MCF 10A (cell line): Measurements from ENCODE around the gene CHST6. TPM values are rescaled to one million over a fixed set of nuclear protein-coding genes. Genes with fewer than 3 reads are reported as not detected.

Source experiments
- BruUV-seq: library from RNA; stranded (reverse); fragments of 400-500 nt; replicated peaks from 2 replicates; lab custom pipeline; 2021; lab: Mats Ljungman, UMichigan
- CTCF ChIA-PET: fragments of 300-600 bp; sonication (Branson Sonifier 250); formaldehyde crosslinking; extraction: SDS; loops from one replicate; lab custom pipeline; 2021; ENCODE audit warnings: antibody characterized with exemption, inconsistent platforms; lab: Yijun Ruan, JAX
- POLR2A ChIA-PET: fragments of 300-600, 350-650 bp; sonication (Branson Sonifier 250); formaldehyde crosslinking; extraction: SDS; loops from one replicate; lab custom pipeline; 2020; ENCODE audit warnings: antibody characterized with exemption, inconsistent platforms; lab: Yijun Ruan, JAX
- DNase-seq: peaks from one replicate; pipeline ENCODE4 v3.0.0-alpha.2; 2018; ENCODE audit not compliant: unreplicated experiment
- H3K27ac Mint-ChIP-seq: one replicate; pipeline ENCODE4 v1.8.0; 2022; ENCODE audit warnings: mild to moderate bottlenecking, low read depth, mixed read lengths; ENCODE audit not compliant: unreplicated experiment
- H3K27me3 Mint-ChIP-seq: one replicate; pipeline ENCODE4 v1.8.0; 2022; ENCODE audit warnings: mixed read lengths; ENCODE audit not compliant: insufficient read depth, unreplicated experiment
- H3K36me3 Mint-ChIP-seq: one replicate; pipeline ENCODE4 v1.8.0; 2022; ENCODE audit warnings: mild to moderate bottlenecking, moderate library complexity, mixed read lengths; ENCODE audit not compliant: insufficient read depth, unreplicated experiment
- H3K4me1 Mint-ChIP-seq: one replicate; pipeline ENCODE4 v1.8.0; 2022; ENCODE audit warnings: mixed read lengths; ENCODE audit not compliant: insufficient read depth, unreplicated experiment
- H3K4me3 Mint-ChIP-seq: one replicate; pipeline ENCODE4 v1.8.0; 2022; ENCODE audit warnings: mild to moderate bottlenecking, moderate library complexity, mixed read lengths; ENCODE audit not compliant: unreplicated experiment
- H3K9me3 Mint-ChIP-seq: one replicate; pipeline ENCODE4 v1.8.0; 2022; ENCODE audit warnings: mixed read lengths; ENCODE audit not compliant: unreplicated experiment
- intact Hi-C: fragments of 100-400 bp; cut with micrococcal nuclease; formaldehyde crosslinking; loops from 2 replicates; pipeline ENCODE4 v1.14.1; 2022
- total RNA-seq: library from RNA; stranded (reverse); gene quantifications from 2 replicates; pipeline ENCODE4 v1.2.3, GENCODE V29; 2022
- TF ChIP-seq, protein P1 (sequence below): fragments of 200-600 bp; IDR thresholded peaks from one replicate; pipeline ENCODE4 v1.8.0; 2022; ENCODE audit warnings: antibody characterized with exemption, mild to moderate bottlenecking; ENCODE audit not compliant: unreplicated experiment

The CHST6 gene
- total RNA-seq, 1 experiment from 2014 or later: 0.16 TPM

DNA sequence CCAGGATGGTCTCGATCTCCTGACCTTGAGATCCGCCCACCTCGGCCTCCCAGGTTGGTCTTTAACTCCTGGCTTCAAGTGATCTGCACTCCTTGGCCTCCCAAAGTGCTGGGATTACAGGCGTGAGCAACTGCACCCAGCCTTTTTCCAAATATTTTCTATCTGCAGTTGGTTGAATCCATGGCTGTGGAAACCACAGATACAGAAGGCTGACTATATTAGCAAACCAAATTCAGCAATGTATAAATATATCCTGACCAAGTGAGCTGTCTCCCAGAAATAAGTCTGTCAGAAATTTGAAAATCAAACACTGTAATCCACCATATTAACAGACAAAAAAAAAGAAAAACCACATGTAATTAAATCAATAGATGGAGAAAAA, 71.5 kb downstream of the CHST6 start:
- peaks cover 17% of the 10 kb centered on the region for H3K4me1 Mint-ChIP-seq
- H3K27ac Mint-ChIP-seq: no peak overlapping the region
- CTCF ChIA-PET: interaction anchor here (0.6 to 1.2 kb wide), 5 partner anchors 9 to 160 kb away, joined by 3 to 4 read pairs (median 4); no protein-coding TSS in a partner anchor
- H3K36me3 Mint-ChIP-seq: peaks cover 13% of the 10 kb centered on the region
- TF ChIP-seq, protein P1, sequence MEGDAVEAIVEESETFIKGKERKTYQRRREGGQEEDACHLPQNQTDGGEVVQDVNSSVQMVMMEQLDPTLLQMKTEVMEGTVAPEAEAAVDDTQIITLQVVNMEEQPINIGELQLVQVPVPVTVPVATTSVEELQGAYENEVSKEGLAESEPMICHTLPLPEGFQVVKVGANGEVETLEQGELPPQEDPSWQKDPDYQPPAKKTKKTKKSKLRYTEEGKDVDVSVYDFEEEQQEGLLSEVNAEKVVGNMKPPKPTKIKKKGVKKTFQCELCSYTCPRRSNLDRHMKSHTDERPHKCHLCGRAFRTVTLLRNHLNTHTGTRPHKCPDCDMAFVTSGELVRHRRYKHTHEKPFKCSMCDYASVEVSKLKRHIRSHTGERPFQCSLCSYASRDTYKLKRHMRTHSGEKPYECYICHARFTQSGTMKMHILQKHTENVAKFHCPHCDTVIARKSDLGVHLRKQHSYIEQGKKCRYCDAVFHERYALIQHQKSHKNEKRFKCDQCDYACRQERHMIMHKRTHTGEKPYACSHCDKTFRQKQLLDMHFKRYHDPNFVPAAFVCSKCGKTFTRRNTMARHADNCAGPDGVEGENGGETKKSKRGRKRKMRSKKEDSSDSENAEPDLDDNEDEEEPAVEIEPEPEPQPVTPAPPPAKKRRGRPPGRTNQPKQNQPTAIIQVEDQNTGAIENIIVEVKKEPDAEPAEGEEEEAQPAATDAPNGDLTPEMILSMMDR: no peak
- H3K27me3 Mint-ChIP-seq: no peaks in the 10 kb centered on the region
- POLR2A ChIA-PET: interaction anchor here (0.6 to 0.9 kb wide), 2 partner anchors 12 to 41 kb away, joined by 3 read pairs; partner anchors contain the start of gene TMEM170A
- no TSS peak for BruUV-seq
- H3K4me3 Mint-ChIP-seq: no peak overlapping the region
- intact Hi-C loops: no loop called here
- no peak for DNase-seq
- no peaks in the 10 kb centered on the region for H3K9me3 Mint-ChIP-seq

Other genes with a start within 250 kb of the CHST6 start
- gene BCAR1, start 243.8 kb downstream of the CHST6 start, total RNA-seq: 58.6 and 68.1 TPM in 2 replicates
- gene CFDP1, start 61.9 kb downstream of the CHST6 start, total RNA-seq: 41.3 and 44.7 TPM in 2 replicates
- 20.1 and 21.8 TPM in 2 replicates for gene TMEM170A, start 30.8 kb downstream of the CHST6 start, total RNA-seq
- gene CHST5, start 40.7 kb upstream of the CHST6 start, total RNA-seq: not detected in 2 replicates
- gene TMEM231, start 60.8 kb upstream of the CHST6 start, total RNA-seq: 18.6 and 21.1 TPM in 2 replicates
- 61.5 and 70.5 TPM in 2 replicates for gene GABARAPL2, start 70.9 kb upstream of the CHST6 start, total RNA-seq
- 48.7 and 60.2 TPM in 2 replicates for gene ADAT1, start 127.8 kb upstream of the CHST6 start, total RNA-seq
- 213 and 219 TPM in 2 replicates for gene KARS1, start 152.2 kb upstream of the CHST6 start, total RNA-seq
- gene TERF2IP, start 152.3 kb upstream of the CHST6 start, total RNA-seq: 73.9 and 80.0 TPM in 2 replicates
- gene CPHXL2, start 181.6 kb upstream of the CHST6 start, total RNA-seq: not detected in 2 replicates
- not detected in 2 replicates for gene DUXB, start 206.0 kb upstream of the CHST6 start, total RNA-seq
- gene CPHXL, start 231.0 kb upstream of the CHST6 start, total RNA-seq: not detected in 2 replicates